OCI-LY7 (cell line): Measurements from ENCODE around the gene LENG1.

ENCODE experiments used
- EZH2phosphoT487 ChIP-seq: fragments of 200-600 bp; sonication (generic); IDR thresholded peaks from 2 replicates; pipeline ENCODE4 v1.6.1; 2018; ENCODE audit warnings: low read depth, borderline replicate concordance, mild to moderate bottlenecking, mixed run types, antibody characterized with exemption, low read length, moderate library complexity, mixed read lengths
- TF ChIP-seq, protein P1 (sequence below): fragments of 200-600 bp; sonication (generic); conservative IDR thresholded peaks from 2 replicates; pipeline ENCODE4 v1.5.1; 2014; ENCODE audit warnings: mild to moderate bottlenecking, antibody characterized with exemption, low read length, moderate library complexity, mixed read lengths

DNA sequence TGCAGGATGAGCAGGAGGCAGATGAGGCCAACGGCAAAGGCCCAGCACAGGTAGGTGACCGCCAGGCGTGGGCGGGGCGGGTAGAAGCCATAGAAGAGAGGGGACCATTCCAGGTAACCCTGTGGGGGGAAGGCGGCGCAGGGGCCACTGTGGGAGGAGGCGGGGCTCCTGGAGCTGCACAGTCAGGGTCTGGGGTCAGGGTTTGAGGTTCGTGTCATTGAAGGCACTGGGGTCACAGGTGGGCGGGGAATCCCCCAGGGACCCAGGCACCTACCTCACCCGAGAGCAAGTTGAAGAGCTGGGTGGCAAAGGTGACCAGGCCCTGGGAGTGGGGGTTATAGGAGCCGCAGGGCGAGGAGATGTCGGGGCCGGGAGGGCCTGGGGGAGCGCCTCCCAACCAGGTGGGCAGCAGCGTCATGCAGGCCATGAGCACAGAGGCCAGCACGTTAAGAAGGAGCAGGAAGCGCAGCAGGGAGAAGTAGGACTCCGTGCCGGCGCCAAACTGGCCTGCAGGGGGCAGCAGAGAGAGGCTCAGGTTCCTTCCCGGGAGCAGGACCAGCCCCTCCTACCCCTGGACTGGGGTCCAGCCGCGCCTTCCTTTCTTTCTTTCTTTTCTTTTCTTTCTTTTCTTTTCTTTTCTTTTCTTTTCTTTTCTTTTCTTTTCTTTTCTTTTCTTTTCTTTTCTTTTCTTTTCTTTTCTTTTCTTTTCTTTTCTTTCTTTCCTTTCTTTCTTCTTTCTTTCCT lies 8.8 kb upstream of the LENG1 start:
- TF ChIP-seq, protein P1, sequence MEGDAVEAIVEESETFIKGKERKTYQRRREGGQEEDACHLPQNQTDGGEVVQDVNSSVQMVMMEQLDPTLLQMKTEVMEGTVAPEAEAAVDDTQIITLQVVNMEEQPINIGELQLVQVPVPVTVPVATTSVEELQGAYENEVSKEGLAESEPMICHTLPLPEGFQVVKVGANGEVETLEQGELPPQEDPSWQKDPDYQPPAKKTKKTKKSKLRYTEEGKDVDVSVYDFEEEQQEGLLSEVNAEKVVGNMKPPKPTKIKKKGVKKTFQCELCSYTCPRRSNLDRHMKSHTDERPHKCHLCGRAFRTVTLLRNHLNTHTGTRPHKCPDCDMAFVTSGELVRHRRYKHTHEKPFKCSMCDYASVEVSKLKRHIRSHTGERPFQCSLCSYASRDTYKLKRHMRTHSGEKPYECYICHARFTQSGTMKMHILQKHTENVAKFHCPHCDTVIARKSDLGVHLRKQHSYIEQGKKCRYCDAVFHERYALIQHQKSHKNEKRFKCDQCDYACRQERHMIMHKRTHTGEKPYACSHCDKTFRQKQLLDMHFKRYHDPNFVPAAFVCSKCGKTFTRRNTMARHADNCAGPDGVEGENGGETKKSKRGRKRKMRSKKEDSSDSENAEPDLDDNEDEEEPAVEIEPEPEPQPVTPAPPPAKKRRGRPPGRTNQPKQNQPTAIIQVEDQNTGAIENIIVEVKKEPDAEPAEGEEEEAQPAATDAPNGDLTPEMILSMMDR: peak; percentile 80
- TF ChIP-seq EZH2phosphoT487: no peak
